Midbrain (tissue), 1 donor: ENCODE results near the gene TSPYL2.

Source experiments
- DNase-seq: peaks from one replicate; lab custom pipeline; 2025; lab: John Stamatoyannopoulos, UW

The TSPYL2 gene

GRCh38 chrX:53081925-53082772, at the start of gene TSPYL2:
Gene TSPYL2, plus strand, starts transcription at chrX:53082367. Its CDS starts 132 bp downstream, at chrX:53082499.
- peak; percentile 92 for DNase-seq

DNA sequence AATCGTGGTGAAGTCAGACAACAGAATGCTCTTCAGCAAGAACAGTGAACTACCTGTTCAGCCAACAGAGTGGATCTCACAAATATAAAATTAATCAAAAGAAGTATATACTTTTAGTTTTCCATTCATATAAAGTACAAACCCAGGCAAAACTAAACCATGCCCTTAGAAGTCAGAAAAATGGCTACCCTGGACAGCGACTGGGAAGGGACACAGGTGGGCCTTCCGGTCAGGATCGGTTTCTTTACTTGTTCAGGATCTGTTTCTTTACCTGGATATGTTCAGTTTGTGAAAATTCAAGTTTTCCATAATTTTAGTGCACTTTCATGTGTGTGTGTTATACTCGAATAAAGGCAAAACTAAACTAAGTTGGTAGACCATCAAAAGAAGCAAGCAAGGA, 46.0 kb upstream of the TSPYL2 start:
- no peak for DNase-seq

GRCh38 chrX:53039236-53039635, 42.9 kb upstream of the TSPYL2 start:
- no peak for DNase-seq

DNA sequence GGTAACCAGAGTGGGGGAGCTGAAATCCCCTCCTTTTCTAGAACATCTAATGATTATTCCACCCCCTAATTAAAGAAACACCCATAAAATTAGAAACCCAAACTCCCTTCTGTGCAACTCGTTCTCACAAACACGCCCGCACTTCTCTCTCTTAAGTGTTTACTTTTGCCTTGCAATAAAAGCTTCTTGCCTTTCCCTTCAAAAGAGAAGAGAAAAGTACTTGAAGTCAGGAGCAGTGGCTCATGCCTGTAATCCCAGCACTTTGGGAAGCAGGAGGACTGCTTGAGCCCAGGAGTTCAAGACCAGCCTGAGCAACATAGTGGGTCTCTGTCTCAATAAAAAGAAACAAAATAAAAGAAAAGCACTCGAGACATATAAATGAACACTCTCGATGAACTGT, 37.2 kb upstream of the TSPYL2 start:
- no peak for DNase-seq

- DNase-seq = no peak
Measured at GRCh38 chrX:53047228-53047627, 34.9 kb upstream of the TSPYL2 start.

DNA sequence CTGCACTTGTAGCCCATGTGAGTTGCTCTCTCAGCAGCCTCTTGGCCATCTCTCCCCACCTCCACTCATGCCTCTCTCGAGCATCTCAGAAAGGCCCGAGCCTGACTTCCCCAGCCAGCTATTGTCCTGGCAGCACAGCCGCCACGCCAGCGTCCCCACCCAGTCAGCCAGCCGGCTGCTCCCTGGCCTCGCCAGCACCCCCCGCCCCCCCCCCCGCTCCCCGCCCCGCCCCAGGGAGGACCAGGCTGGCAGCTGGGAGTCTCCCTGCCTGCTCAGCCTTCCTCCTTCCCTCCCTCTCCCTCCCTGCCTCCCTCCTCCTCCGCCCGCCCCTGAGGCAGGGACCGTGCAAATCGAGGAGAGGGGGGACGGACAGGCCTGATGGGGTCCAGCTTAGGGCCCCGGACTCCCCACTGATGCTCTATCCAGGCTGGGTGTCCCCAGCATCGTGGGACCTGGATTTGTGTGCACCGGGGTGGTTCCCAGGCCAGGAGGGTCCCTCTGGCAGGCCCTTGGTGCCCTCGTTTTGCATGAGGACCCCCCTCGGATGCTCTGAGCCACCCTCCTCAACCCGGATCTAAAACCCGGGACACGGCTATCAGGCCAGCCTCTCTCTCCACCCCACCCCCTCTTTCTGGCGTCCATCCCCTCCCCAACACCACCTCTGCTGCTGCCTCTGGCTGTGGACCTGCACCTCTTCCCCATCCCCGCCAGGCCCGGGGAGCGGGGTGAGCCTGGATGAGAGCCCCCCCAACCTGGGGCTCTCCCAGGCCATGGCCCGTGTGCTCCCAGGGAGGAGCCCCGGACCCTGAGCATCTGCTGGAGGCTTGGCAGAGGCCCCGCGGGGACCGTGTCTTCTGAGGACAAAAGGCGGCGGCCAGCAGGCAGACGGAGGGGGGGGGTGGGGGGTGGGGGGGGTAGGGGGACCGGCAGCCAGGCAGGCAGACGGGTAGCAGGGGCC, 33.7 kb upstream of the TSPYL2 start, which contains the start of gene GPR173:
Gene GPR173, plus strand, starts transcription at position 621 of the 958 bp plus-strand sequence. CDS start 27,833 bp downstream, outside the sequence.
- DNase-seq = peak; percentile 50

DNA sequence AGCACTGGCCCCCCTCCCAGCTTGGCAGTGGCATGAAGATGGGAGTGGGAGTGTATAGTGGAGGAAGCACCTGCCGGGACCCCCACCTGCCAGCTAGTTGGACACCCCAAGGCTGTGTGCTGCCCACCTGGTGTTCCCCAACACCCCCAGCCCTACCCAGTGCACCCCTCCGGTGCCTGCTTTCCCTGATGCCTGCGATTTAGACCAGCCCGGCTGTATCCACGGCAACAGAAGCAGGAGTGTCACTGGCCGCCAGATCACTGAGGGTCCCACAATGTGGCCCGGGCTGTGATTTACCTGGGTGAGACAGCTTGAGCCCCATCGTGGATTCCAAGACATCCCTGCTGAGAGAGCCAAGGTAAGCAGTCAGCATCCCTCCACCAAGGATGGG, 33.0 kb upstream of the TSPYL2 start:
- no peak for DNase-seq

- DNase-seq = no peak
Measured at GRCh38 chrX:53050841-53051240, 31.3 kb upstream of the TSPYL2 start.

- DNase-seq = no peak
Measured at GRCh38 chrX:53055244-53055849, 26.8 kb upstream of the TSPYL2 start.

GRCh38 chrX:53056292-53056691, 25.9 kb upstream of the TSPYL2 start:
- DNase-seq = no peak

- no peak for DNase-seq
Measured at GRCh38 chrX:53065104-53065503, 17.1 kb upstream of the TSPYL2 start.

- DNase-seq = no peak
Measured at GRCh38 chrX:53071064-53071463, 11.1 kb upstream of the TSPYL2 start.

GRCh38 chrX:53071604-53072417, 10.4 kb upstream of the TSPYL2 start:
- peak; percentile 73 for DNase-seq

DNA sequence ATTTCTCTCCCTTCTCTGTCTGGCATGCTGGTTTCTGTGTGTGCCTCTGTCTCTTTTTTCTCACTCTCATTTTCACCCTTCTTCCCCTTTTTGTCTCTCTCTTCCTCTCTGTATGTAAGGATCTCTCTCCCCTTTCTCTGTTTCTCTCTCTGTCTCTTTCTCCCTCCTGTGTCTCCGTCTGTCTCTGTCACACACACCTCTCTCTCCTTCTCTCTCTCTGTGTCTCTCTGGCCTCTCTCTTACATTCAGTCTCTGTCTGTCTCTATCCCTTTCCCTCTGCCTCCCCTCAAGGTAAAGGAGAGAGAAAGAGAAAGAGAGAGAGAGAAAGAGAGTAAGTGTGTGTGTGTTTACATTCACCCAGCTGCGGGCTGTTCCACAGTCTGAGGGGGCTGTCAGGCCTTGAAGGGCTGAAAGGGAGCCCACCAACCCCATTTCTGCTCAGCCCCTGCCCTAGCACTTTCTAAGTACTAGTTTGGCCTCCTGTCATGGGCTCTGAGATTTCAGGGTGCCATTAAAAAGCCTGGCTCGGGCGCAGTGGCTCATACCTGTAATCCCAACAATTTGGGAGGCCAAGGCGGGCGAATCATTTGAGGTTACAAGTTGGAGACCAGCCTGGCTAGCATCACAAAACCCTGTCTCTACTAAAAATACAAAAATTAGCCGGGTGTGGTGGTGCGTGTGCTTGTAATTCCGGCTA, 9.6 kb upstream of the TSPYL2 start:
- no peak for DNase-seq

DNA sequence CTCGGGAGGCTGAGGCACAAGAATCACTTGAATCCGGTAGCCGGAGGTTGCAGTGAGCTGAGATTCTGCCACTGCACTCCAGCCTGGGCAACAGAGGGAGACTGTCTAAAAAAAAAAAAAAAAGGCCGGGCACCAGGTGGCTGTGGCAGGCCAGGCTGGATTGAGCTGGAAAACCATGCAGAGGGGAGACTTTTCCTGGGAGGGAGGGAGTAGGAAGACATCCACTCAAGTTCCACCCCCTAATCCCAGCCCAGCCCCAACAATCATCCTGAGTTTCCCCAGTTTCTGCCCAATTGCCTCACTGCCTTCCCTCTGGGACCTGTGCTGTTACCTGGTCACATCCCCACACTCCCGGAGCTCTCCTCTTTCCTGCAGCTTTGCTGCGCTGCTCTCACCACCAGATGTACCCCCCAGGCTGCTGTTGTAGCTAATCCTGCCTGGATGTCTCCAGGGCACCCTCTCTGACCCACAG, 9.0 kb upstream of the TSPYL2 start:
- DNase-seq = no peak

DNA sequence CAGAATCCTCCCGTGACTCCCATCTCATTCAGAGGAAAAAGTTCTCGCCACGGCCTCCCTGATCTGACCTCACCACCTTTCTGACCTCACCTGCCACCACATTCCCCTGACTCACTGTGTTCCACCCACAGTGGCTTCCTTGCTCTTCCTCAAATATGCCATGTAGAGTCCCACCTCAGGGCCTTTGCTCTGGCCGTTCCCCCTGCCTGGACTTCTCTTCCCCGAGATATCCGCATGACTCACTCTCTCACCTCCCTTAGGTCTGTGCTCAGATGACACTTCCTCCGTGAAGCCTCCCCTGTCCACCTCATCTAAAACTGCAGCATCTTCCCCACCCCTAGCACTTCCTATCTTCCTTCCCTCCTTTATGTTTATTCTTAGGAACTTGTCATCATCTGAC, 7.2 kb upstream of the TSPYL2 start:
- no peak for DNase-seq

DNA sequence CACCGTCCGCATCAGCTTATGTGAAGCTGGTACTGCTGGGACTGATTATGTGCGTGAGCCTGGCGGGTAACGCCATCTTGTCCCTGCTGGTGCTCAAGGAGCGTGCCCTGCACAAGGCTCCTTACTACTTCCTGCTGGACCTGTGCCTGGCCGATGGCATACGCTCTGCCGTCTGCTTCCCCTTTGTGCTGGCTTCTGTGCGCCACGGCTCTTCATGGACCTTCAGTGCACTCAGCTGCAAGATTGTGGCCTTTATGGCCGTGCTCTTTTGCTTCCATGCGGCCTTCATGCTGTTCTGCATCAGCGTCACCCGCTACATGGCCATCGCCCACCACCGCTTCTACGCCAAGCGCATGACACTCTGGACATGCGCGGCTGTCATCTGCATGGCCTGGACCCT, 5.5 kb upstream of the TSPYL2 start:
- DNase-seq = no peak

- no peak for DNase-seq
Measured at GRCh38 chrX:53077207-53078197, 4.7 kb upstream of the TSPYL2 start.

- no peak for DNase-seq
Measured at GRCh38 chrX:53078943-53079342, 3.2 kb upstream of the TSPYL2 start.
